Kidney epithelial cell (primary cell): ENCODE results near the gene OXCT1. TPM values are rescaled to one million over a fixed set of nuclear protein-coding genes. Genes with fewer than 3 reads are reported as not detected.
"Not testable (repeated sequence)": the region's sequence is repeated elsewhere in the genome, so short reads cannot be mapped to it uniquely, and the experiment has no call there.

ENCODE experiments used
- DNase-seq: peaks from one replicate; pipeline ENCODE4 v3.0.0-alpha.2; 2010; ENCODE audit warnings: low read depth
- H3K27me3 ChIP-seq: 2 replicates; pipeline ENCODE4 v1.6.0; 2011; ENCODE audit warnings: low read length; ENCODE audit not compliant: control insufficient read depth, insufficient read depth
- H3K36me3 ChIP-seq: 2 replicates; pipeline ENCODE4 v1.5.1; 2011; ENCODE audit warnings: low read length; ENCODE audit not compliant: control insufficient read depth, insufficient read depth
- H3K4me3 ChIP-seq: 2 replicates; pipeline ENCODE4 v1.5.1; 2011; ENCODE audit warnings: low read depth, mild to moderate bottlenecking, control low read depth, low read length
- CTCF ChIP-seq: IDR thresholded peaks from 2 replicates; pipeline ENCODE4 v1.5.1; 2011; ENCODE audit warnings: mild to moderate bottlenecking, moderate library complexity, low read length, control low read depth, inconsistent platforms; ENCODE audit not compliant: insufficient read depth, poor library complexity, severe bottlenecking
- total RNA-seq: library from RNA; depleted of rRNA; stranded (reverse); fragments of >200 nt; gene quantifications from 2 replicates; pipeline ENCODE4 v1.2.3, GENCODE V29; 2015

Gene OXCT1
- total RNA-seq, 1 donor from 2014 or later: 21.0 TPM

DNA sequence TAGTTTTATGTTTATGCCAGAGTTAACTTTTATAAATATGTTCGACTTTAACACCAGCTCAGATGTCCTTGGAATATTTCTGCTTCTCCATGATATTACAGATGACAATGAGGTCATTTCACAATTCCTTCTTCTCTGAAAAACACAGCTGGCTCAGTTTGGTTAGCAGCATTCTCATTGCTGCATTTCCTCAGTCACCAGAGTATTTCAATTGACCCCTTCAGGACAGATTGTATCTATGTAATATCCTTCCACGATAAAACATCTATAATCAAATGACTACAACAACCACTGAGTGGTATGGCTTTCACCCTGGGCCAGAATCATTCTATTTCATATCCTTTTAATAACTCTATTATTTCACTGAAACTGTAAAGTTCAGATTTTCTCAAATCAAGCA, 148.7 kb downstream of the OXCT1 start:
- Histone ChIP-seq H3K4me3 (no peak overlapping the region), H3K36me3 (no peaks in the 10 kb centered on the region), H3K27me3 (no peaks in the 10 kb centered on the region)
- no peak for TF ChIP-seq CTCF
- no peak for DNase-seq

DNA sequence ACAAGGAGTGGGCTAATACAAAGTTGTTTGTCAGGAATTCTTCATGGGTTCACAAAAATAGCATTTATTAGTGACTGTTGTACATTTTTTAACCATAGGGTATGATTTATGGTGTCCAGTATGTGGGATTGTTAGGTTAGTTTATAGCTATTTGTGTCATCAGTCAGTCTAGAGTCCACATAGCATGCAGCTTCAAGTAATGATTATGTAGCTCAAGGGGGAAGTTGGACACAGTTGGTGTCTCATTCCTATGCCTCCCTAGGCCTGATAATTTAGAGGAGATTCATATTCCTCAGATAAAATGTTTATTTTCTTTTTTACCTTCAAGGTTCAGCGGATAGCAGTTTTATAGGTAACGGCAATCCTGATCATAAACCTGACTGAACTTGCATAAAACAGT, 153.8 kb downstream of the OXCT1 start:
- DNase-seq: no peak

DNA sequence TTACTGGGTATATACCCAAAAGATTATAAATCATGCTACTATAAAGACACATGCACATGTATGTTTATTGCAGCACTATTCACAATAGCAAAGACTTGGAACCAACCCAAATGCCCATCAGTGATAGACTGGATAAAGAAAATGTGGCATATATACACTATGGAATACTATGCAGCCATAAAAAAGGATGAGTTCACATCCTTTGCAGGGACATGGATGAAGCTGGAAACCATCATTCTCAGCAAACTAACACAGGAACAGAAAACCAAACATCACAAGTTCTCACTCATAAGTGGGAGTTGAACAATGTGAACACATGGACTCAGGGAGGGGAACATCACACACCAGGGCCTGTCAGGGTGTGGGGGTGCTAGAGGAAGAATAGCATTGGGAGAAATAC, 155.8 kb downstream of the OXCT1 start:
- not testable (repeated sequence) for H3K36me3 ChIP-seq, DNase-seq, H3K27me3 ChIP-seq, H3K4me3 ChIP-seq

More for the DNA sequence above, 153.8 kb downstream of the OXCT1 start:
- no peaks in the 10 kb centered on the region for H3K36me3 ChIP-seq
- no peaks in the 10 kb centered on the region for H3K27me3 ChIP-seq
- H3K4me3 ChIP-seq: no peak overlapping the region
- TF ChIP-seq CTCF: no peak

DNA sequence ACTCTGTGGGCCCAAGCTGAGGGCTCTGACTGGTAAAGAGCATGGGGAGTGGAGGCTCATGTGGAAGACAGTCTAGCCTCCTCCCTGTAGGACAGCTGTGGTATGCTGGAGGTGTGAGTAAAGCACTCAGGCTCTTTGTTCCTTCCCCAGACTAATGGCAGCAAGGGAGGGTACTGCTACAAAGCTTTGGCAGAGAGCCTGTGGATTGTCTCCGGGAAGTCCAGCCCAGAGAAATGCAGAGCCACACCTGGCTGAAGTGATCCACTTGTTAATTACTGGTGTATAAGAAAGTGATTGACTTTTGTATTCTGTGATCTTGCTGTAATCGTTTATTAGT, 161.7 kb downstream of the OXCT1 start:
- no peaks in the 10 kb centered on the region for H3K36me3 ChIP-seq
- DNase-seq: no peak
- no peak overlapping the region for H3K4me3 ChIP-seq
- TF ChIP-seq CTCF: no peak
- peaks cover 2% of the 10 kb centered on the region for H3K27me3 ChIP-seq

- Histone ChIP-seq H3K27me3 (peaks cover 2% of the 10 kb centered on the region), H3K36me3 (no peaks in the 10 kb centered on the region), H3K4me3 (no peak overlapping the region)
- DNase-seq: peak; percentile 7
- peak; percentile 58 for TF ChIP-seq CTCF
Measured at GRCh38 chr5:41707853-41708603, 162.2 kb downstream of the OXCT1 start.

DNA sequence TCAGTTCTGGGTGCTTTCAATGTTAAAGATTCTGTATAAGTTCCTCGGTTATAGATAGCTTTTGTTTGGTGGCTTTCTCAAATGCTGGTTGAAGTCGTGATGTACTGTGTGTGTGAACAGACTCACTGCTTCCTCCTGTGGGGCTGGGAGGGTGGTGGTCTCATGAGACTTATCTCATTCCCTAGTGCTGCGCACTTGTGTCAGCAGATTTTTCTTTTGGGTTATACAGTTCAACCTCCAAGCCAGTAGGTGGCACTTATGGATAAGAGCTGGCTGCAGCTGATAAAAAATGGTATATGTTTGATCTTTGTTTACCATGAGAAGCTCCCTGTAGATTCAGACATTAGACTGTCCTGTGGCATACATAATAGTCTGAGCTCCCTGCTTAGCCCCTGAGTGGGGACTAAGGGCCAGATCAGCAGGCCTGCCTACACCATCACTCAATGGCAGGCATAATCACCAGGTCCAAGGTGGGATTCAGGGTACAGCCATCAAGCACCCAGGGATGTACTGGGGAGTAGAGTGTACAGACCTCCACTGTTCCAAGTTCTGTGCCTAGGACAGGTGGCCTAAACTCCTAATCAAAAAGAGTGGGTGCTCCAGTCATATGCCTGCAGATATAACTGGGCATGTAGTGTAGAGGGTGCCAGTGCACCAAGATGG, 174.2 kb downstream of the OXCT1 start:
- Histone ChIP-seq H3K27me3 (no peaks in the 10 kb centered on the region), H3K36me3 (no peaks in the 10 kb centered on the region), H3K4me3 (no peak overlapping the region)
- no peak for DNase-seq
- peak; percentile 45 for TF ChIP-seq CTCF
